SK-N-SH (cell line): ENCODE data around the gene SPDEF. TPM values are rescaled to one million over a fixed set of nuclear protein-coding genes. Genes with fewer than 3 reads are reported as not detected.

Experiments
- CTCF ChIA-PET: fragments of 300-600, 350-600 bp; formaldehyde crosslinking; extraction: SDS; loops from one replicate; lab custom pipeline; 2021; lab: Yijun Ruan, JAX
- POLR2A ChIA-PET: fragments of 350-600 bp; sonication (Branson Sonifier 250); formaldehyde crosslinking; extraction: SDS; loops from one replicate; lab custom pipeline; 2020; ENCODE audit warnings: antibody characterized with exemption, inconsistent platforms; lab: Yijun Ruan, JAX
- DNase-seq: peaks from one replicate; pipeline ENCODE4 v3.0.0; 2012
- H2AFZ ChIP-seq: fragments of 200-600 bp; sonication (generic); 2 replicates; pipeline ENCODE4 v1.8.1; 2016; ENCODE audit warnings: antibody characterized with exemption, mild to moderate bottlenecking, low read depth
- H3F3A ChIP-seq: fragments of 200-600 bp; sonication (generic); replicated peaks from 2 replicates; pipeline ENCODE3; 2016; ENCODE audit warnings: antibody characterized with exemption, mild to moderate bottlenecking; ENCODE audit not compliant: insufficient read depth
- H3K27ac ChIP-seq, 2 experiments: fragments of 200-500 bp in 1 of 2; fragments of 200-600 bp in 1 of 2; sonication (Bioruptor generic) in 1 of 2; sonication (generic), shearing (Covaris generic) in 1 of 2; 2 replicates each; pipeline versions ENCODE4 v1.5.1 to v1.6.1; 2014 to 2016; ENCODE audit warnings: low read depth in 2 of 2, inconsistent platforms in 1 of 2, low read length in 1 of 2, mild to moderate bottlenecking in 1 of 2, mixed read lengths in 1 of 2
- H3K27me3 ChIP-seq: fragments of 200-600 bp; sonication (generic), shearing (Covaris generic); 2 replicates; pipeline ENCODE4 v1.6.1; 2016; ENCODE audit warnings: mixed run types; ENCODE audit not compliant: insufficient read depth
- H3K36me3 ChIP-seq, 2 experiments: fragments of 200-500 bp in 1 of 2; fragments of 200-600 bp in 1 of 2; sonication (Bioruptor generic) in 1 of 2; sonication (generic) in 1 of 2; replicated peaks in 1 of 2; 2 replicates each; pipeline versions ENCODE3 to v1.5.1; 2014 to 2016; ENCODE audit warnings: low read length in 1 of 2, mild to moderate bottlenecking in 1 of 2; ENCODE audit not compliant: insufficient read depth in 2 of 2, control insufficient read depth in 1 of 2
- H3K4me1 ChIP-seq, 2 experiments: fragments of 200-500 bp in 1 of 2; fragments of 200-600 bp in 1 of 2; sonication (Bioruptor generic) in 1 of 2; sonication (generic), shearing (Covaris generic) in 1 of 2; 2 replicates each; pipeline versions ENCODE4 v1.5.1 to v1.6.1; 2014 to 2016; ENCODE audit warnings: low read depth in 1 of 2, low read length in 1 of 2, mixed run types in 1 of 2; ENCODE audit not compliant: insufficient read depth in 2 of 2, control insufficient read depth in 1 of 2
- H3K4me2 ChIP-seq: fragments of 200-600 bp; sonication (generic), shearing (Covaris generic); 2 replicates; pipeline ENCODE4 v1.6.1; 2017; ENCODE audit warnings: mixed run types
- H3K4me3 ChIP-seq, 2 experiments: fragments of 200-500 bp in 1 of 2; fragments of 200-600 bp in 1 of 2; sonication (Bioruptor generic) in 1 of 2; sonication (generic), shearing (Covaris generic) in 1 of 2; 2 replicates each; pipeline versions ENCODE4 v1.5.1 to v1.8.1; 2014 to 2016; ENCODE audit warnings: low read depth in 2 of 2, inconsistent platforms in 1 of 2, low read length in 1 of 2, mild to moderate bottlenecking in 1 of 2, mixed read lengths in 1 of 2, moderate library complexity in 1 of 2
- H3K79me2 ChIP-seq: fragments of 200-600 bp; sonication (generic); 2 replicates; pipeline ENCODE4 v1.8.1; 2017; ENCODE audit warnings: mild to moderate bottlenecking; ENCODE audit not compliant: insufficient read depth
- H3K9ac ChIP-seq: fragments of 200-600 bp; sonication (generic); 2 replicates; pipeline ENCODE4 v1.6.1; 2017; ENCODE audit warnings: mixed run types
- H3K9me2 ChIP-seq: fragments of 200-600 bp; sonication (generic); 2 replicates; pipeline ENCODE4 v1.6.1; 2017; ENCODE audit warnings: mixed run types
- H3K9me3 ChIP-seq: fragments of 200-600 bp; sonication (generic); 2 replicates; pipeline ENCODE4 v1.6.1; 2017; ENCODE audit warnings: mixed run types, mild to moderate bottlenecking, moderate library complexity
- H4K20me1 ChIP-seq: fragments of 200-600 bp; sonication (generic); 2 replicates; pipeline ENCODE4 v1.6.1; 2017; ENCODE audit warnings: mild to moderate bottlenecking, mixed run types; ENCODE audit not compliant: insufficient read depth
- CHD2 ChIP-seq: fragments of 150-350 bp; IDR thresholded peaks from 2 replicates; pipeline ENCODE4 v1.6.1; 2018; ENCODE audit warnings: low read length; ENCODE audit not compliant: partially characterized antibody
- EZH2phosphoT487 ChIP-seq: fragments of 200-600 bp; sonication (generic); IDR thresholded peaks from 2 replicates; pipeline ENCODE4 v1.6.1; 2017; ENCODE audit warnings: low read depth, mixed run types, mild to moderate bottlenecking, antibody characterized with exemption, moderate library complexity, borderline replicate concordance
- FOXJ3 ChIP-seq: sonication (generic); formaldehyde crosslinking; IDR thresholded peaks from 2 replicates; pipeline ENCODE4 v1.5.1; 2020; ENCODE audit warnings: mild to moderate bottlenecking, missing genetic modification reagents
- GABPA ChIP-seq: IDR thresholded peaks from 2 replicates; pipeline ENCODE4 v1.4.0; 2012; ENCODE audit warnings: low read depth, mild to moderate bottlenecking
- MXI1 ChIP-seq: IDR thresholded peaks from 2 replicates; pipeline ENCODE4 v1.6.1; 2012; ENCODE audit warnings: mild to moderate bottlenecking, low read depth, low read length, improper control_type of control experiment
- POLR2AphosphoS5 ChIP-seq: IDR thresholded peaks from 2 replicates; pipeline ENCODE4 v1.6.1; 2012; ENCODE audit warnings: low read depth, low read length
- SIN3A ChIP-seq: IDR thresholded peaks from 2 replicates; pipeline ENCODE4 v1.6.1; 2012; ENCODE audit warnings: low read depth, mild to moderate bottlenecking, low read length, moderate library complexity, borderline replicate concordance
- TEAD4 ChIP-seq: IDR thresholded peaks from 2 replicates; pipeline ENCODE4 v1.4.0; 2012; ENCODE audit warnings: mild to moderate bottlenecking, borderline replicate concordance; ENCODE audit not compliant: insufficient read depth
- YY1 ChIP-seq: IDR thresholded peaks from 2 replicates; pipeline ENCODE4 v1.4.0; 2012; ENCODE audit warnings: low read depth, mild to moderate bottlenecking
- WGBS: methylation state at CpG from one replicate; pipeline ENCODE4 v1.1.6; 2017; ENCODE audit warnings: low lambda C conversion rate; 5-methylcytosine and 5-hydroxymethylcytosine counted together
- polyA plus RNA-seq, 3 experiments: library from polyadenylated mRNA; depleted of rRNA; stranded (reverse); fragments of >200 nt; gene quantifications; 2 replicates each; pipeline ENCODE4 v1.2.3, GENCODE V29; 2012
- TF ChIP-seq, protein P1 (sequence below): IDR thresholded peaks from 2 replicates; pipeline ENCODE4; 2012
- TF ChIP-seq, protein P2 (sequence below): IDR thresholded peaks from 2 replicates; pipeline ENCODE4 v1.6.1; 2012; ENCODE audit warnings: mild to moderate bottlenecking, low read depth, low read length, moderate library complexity
- TF ChIP-seq, protein P3 (sequence below): fragments of 150-350 bp; IDR thresholded peaks from 2 replicates; pipeline ENCODE4 v1.6.1; 2017; ENCODE audit warnings: antibody characterized with exemption, low read length, low read depth, borderline replicate concordance
- TF ChIP-seq, protein P4 (sequence below): IDR thresholded peaks from 2 replicates; pipeline ENCODE4 v1.4.0; 2012; ENCODE audit warnings: low read depth

SPDEF gene
- polyA plus RNA-seq, 1 of the 3 experiments (the other 2 are of a cell fraction): 0.10 TPM

DNA sequence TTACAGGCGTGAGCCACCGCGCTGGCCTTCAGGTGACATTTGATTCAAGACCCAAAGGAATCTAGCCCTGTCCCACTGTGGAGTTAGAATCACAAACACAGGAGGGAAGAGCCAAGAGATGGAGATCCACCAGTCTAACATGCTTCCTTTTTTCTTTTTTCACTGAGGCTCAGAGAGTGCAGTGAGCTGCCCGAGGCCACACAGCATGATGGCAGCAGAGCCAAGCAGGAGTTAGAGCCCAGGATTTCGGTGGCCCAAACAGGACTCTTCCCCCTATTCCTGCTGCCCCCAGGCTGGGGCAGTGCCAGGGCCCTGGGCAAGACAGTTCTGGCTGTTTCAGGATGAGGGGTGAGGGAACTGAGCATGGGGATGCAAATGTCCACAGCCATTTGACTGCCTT lies 8.1 kb upstream of the SPDEF start:
- 91% methylated on average over 3 of the region's 5 CpGs for WGBS
- no peaks in the 10 kb centered on the region for H3K79me2 ChIP-seq
- no peaks in the 10 kb centered on the region; a peak in 1 of 4 replicates for H3K4me1 ChIP-seq
- H3K4me3 ChIP-seq: no peak overlapping the region
- no peak overlapping the region for H2AFZ ChIP-seq
- H4K20me1 ChIP-seq: no peaks in the 10 kb centered on the region
- no peaks in the 10 kb centered on the region for H3K36me3 ChIP-seq
- H3K9ac ChIP-seq: no peak overlapping the region
- H3K27me3 ChIP-seq: no peaks in the 10 kb centered on the region
- ChIA-PET CTCF (interaction anchor here (0.9 to 2.1 kb wide), 4 partner anchors 17 to 138 kb away, joined by 3 to 9 read pairs (median 5); no protein-coding TSS in a partner anchor), POLR2A (no interaction called here)
- no peak overlapping the region for H3K27ac ChIP-seq
- no peak for DNase-seq
- H3K9me2 ChIP-seq: no peaks in the 10 kb centered on the region
- H3F3A ChIP-seq: no peaks in the 10 kb centered on the region
- H3K9me3 ChIP-seq: no peaks in the 10 kb centered on the region
- no peak overlapping the region for H3K4me2 ChIP-seq
- no peak for TF ChIP-seq FOXJ3
- TF ChIP-seq, protein P1, sequence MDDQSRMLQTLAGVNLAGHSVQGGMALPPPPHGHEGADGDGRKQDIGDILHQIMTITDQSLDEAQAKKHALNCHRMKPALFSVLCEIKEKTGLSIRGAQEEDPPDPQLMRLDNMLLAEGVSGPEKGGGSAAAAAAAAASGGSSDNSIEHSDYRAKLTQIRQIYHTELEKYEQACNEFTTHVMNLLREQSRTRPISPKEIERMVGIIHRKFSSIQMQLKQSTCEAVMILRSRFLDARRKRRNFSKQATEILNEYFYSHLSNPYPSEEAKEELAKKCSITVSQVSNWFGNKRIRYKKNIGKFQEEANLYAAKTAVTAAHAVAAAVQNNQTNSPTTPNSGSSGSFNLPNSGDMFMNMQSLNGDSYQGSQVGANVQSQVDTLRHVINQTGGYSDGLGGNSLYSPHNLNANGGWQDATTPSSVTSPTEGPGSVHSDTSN: no peak
- no peak for TF ChIP-seq POLR2AphosphoS5
- TF ChIP-seq TEAD4: no peak

DNA sequence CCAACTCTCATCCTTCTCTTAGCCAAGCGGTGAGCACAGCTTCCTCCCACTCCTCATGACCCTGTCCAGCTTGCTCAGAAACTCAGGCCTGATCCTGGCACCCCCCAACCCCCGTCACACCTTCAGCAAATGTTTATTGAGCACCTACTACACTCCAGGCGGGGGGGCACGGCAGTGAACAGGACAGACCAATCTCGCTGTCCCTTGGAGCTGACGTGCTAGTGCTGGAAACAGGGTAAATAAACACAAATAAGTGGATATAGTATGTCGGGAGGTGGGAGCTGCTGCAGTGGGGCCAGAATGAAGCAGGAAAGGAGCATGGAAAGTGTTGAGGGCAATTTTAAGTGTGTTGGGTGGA lies 7.4 kb upstream of the SPDEF start:
- Histone ChIP-seq H3K27ac (no peak overlapping the region), H3K9me3 (no peaks in the 10 kb centered on the region), H3K27me3 (no peaks in the 10 kb centered on the region), H3F3A (no peaks in the 10 kb centered on the region), H3K9me2 (no peaks in the 10 kb centered on the region), H3K79me2 (no peaks in the 10 kb centered on the region), H3K4me2 (no peak overlapping the region), H2AFZ (no peak overlapping the region), H3K4me3 (no peak overlapping the region), H3K36me3 (no peaks in the 10 kb centered on the region), H3K9ac (no peak overlapping the region), H4K20me1 (no peaks in the 10 kb centered on the region), H3K4me1 (no peaks in the 10 kb centered on the region; a peak in 1 of 4 replicates)
- DNase-seq: no peak
- ChIA-PET POLR2A (no interaction called here), CTCF (interaction anchor here (1.0 to 2.1 kb wide), 4 partner anchors 18 to 137 kb away, joined by 3 to 9 read pairs (median 5); no protein-coding TSS in a partner anchor)
- WGBS: 71% methylated on average over 7 of the region's 7 CpGs
- TF ChIP-seq CHD2 (no peak), GABPA (no peak), YY1 (no peak), FOXJ3 (no peak), EZH2phosphoT487 (no peak), MXI1 (no peak), TEAD4 (no peak), SIN3A (no peak)
- TF ChIP-seq, protein P2, sequence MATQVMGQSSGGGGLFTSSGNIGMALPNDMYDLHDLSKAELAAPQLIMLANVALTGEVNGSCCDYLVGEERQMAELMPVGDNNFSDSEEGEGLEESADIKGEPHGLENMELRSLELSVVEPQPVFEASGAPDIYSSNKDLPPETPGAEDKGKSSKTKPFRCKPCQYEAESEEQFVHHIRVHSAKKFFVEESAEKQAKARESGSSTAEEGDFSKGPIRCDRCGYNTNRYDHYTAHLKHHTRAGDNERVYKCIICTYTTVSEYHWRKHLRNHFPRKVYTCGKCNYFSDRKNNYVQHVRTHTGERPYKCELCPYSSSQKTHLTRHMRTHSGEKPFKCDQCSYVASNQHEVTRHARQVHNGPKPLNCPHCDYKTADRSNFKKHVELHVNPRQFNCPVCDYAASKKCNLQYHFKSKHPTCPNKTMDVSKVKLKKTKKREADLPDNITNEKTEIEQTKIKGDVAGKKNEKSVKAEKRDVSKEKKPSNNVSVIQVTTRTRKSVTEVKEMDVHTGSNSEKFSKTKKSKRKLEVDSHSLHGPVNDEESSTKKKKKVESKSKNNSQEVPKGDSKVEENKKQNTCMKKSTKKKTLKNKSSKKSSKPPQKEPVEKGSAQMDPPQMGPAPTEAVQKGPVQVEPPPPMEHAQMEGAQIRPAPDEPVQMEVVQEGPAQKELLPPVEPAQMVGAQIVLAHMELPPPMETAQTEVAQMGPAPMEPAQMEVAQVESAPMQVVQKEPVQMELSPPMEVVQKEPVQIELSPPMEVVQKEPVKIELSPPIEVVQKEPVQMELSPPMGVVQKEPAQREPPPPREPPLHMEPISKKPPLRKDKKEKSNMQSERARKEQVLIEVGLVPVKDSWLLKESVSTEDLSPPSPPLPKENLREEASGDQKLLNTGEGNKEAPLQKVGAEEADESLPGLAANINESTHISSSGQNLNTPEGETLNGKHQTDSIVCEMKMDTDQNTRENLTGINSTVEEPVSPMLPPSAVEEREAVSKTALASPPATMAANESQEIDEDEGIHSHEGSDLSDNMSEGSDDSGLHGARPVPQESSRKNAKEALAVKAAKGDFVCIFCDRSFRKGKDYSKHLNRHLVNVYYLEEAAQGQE: no peak
- TF ChIP-seq, protein P3, sequence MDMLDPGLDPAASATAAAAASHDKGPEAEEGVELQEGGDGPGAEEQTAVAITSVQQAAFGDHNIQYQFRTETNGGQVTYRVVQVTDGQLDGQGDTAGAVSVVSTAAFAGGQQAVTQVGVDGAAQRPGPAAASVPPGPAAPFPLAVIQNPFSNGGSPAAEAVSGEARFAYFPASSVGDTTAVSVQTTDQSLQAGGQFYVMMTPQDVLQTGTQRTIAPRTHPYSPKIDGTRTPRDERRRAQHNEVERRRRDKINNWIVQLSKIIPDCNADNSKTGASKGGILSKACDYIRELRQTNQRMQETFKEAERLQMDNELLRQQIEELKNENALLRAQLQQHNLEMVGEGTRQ: no peak
- TF ChIP-seq, protein P4, sequence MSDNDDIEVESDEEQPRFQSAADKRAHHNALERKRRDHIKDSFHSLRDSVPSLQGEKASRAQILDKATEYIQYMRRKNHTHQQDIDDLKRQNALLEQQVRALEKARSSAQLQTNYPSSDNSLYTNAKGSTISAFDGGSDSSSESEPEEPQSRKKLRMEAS: no peak
